Measurements from ENCODE around the gene PWWP2A. TPM values are rescaled to one million over a fixed set of nuclear protein-coding genes. Genes with fewer than 3 reads are reported as not detected.

Gene PWWP2A
- total and polyA plus RNA-seq, 2 donors (not counting 1 experiment from before 2014, with no cell fraction given): 10.4 to 17.0 TPM

- Histone ChIP-seq H4K20me1 (ENCODE audit: control insufficient read depth, extremely low read depth, insufficient read depth, low read length) (no peaks in the 10 kb centered on the region), H3K4me2 (ENCODE audit: extremely low read depth, insufficient read depth, low read length) (no peak overlapping the region), H3K4me3 (replicated peaks in 1 of 4; ENCODE audit: control extremely low read depth in 1 of 4, insufficient read depth in 1 of 4, low read depth in 3 of 4, low read length in 4 of 4) (no peak overlapping the region), H3K27me3 (ENCODE audit: control insufficient read depth, insufficient read depth, low read length) (no peaks in the 10 kb centered on the region), H2AFZ (ENCODE audit: low read length) (no peak overlapping the region), H3K27ac (ENCODE audit: insufficient read depth, low read length) (no peak overlapping the region), H3K79me2 (ENCODE audit: control insufficient read depth, insufficient read depth, low read length) (no peaks in the 10 kb centered on the region), H3K4me1 (ENCODE audit: control insufficient read depth, extremely low read depth, insufficient read depth, low read length) (no peaks in the 10 kb centered on the region), H3K36me3 (ENCODE audit: control insufficient read depth, insufficient read depth, low read length) (peaks cover 4% of the 10 kb centered on the region), H3K9ac (ENCODE audit: insufficient read depth, low read length) (no peak overlapping the region), H3K9me3 (ENCODE audit: control insufficient read depth, insufficient read depth, low read depth, low read length) (no peaks in the 10 kb centered on the region)
- no peak for DNase-seq (ENCODE audit: low read depth in 2 of 2)
- TF ChIP-seq CTCF (conservative IDR thresholded peaks at IDR 0.05 in 1 of 2, IDR thresholded peaks at IDR 0.05 in 1 of 2; ENCODE audit: low read depth in 1 of 2, low read length in 2 of 2) (no peak), EZH2 (IDR thresholded peaks at IDR 0.05; ENCODE audit: low read length, missing control alignments) (no peak)
These were observed 76.6 kb downstream of the PWWP2A start for GRCh38 chr5:160042671-160043070.

Other genes with a start within 250 kb of the PWWP2A start
- 0.26 and 0.99 TPM in 2 replicates for gene ADRA1B, start 203.0 kb downstream of the PWWP2A start, total RNA-seq
- 0.73 and 1.7 TPM in 2 replicates for gene ADRA1B, start 203.0 kb downstream of the PWWP2A start, polyA plus RNA-seq
- gene TTC1, start 110.3 kb downstream of the PWWP2A start, total RNA-seq: 39.5 and 41.6 TPM in 2 replicates
- 63.7 and 68.3 TPM in 2 replicates for gene TTC1, start 110.3 kb downstream of the PWWP2A start, polyA plus RNA-seq
- gene FABP6, start 110.1 kb upstream of the PWWP2A start, total RNA-seq: not detected in 2 replicates
- gene FABP6, start 110.1 kb upstream of the PWWP2A start, polyA plus RNA-seq: not detected in 2 replicates
- 0.26 TPM in 1 of 2 replicates, not detected in the other for gene CCNJL, start 193.1 kb upstream of the PWWP2A start, total RNA-seq
- 0.68 and 0.73 TPM in 2 replicates for gene CCNJL, start 193.1 kb upstream of the PWWP2A start, polyA plus RNA-seq

All from fibroblast of lung (primary cell).